HG03565 (cell line): Measurements from ENCODE around the gene FCGBP.
"Not testable (repeated sequence)": the region's sequence is repeated elsewhere in the genome, so short reads cannot be mapped to it uniquely, and the experiment has no call there.

ENCODE experiments used
- ATAC-seq: cut with Tn5 transposase; IDR thresholded peaks from one replicate; pipeline ENCODE4 v1.9.1; 2021; ENCODE audit warnings: mild to moderate bottlenecking, moderate library complexity; ENCODE audit not compliant: unreplicated experiment

FCGBP gene

DNA sequence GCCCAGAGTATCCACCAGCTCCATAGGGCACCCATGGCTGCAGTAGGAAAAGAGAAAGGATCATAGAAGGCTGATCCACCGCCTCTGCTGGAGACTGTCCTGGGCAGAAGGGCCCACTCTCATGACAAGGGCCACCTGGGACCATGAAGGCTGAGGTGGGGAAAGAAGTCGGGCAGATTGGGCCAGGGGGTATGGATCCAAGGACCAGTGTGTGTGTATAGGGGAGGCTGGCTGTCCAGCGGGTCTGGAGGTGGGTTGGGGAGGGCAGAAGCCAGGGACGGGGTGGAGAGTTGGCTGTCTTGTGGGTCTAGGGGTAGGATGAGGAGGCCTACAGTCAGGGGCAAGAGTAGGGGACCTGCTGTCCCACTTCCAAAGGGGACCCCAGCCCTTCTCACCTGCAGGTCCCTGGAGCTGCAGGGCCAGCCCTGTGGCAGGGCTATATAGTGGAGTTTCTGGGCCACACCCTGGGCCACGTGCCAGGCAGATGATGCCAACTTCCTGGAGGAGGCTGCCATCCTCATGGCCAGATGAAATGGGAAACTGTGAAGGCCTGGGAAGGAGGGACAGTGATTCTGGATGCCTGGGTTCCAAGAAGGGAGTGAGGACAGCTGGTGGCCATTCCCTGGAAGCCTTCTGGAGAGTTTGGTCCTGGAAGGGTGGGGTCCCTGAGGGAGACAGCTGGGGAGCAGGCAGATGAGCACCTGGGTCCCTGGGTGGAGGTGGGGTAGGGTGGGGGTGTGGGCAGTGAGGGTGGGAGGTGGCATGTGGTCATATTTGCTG, at the start of gene FCGBP:
FCGBP (minus strand) TSS at position 51 of the 780 bp plus-strand sequence.
- no peak for ATAC-seq

DNA sequence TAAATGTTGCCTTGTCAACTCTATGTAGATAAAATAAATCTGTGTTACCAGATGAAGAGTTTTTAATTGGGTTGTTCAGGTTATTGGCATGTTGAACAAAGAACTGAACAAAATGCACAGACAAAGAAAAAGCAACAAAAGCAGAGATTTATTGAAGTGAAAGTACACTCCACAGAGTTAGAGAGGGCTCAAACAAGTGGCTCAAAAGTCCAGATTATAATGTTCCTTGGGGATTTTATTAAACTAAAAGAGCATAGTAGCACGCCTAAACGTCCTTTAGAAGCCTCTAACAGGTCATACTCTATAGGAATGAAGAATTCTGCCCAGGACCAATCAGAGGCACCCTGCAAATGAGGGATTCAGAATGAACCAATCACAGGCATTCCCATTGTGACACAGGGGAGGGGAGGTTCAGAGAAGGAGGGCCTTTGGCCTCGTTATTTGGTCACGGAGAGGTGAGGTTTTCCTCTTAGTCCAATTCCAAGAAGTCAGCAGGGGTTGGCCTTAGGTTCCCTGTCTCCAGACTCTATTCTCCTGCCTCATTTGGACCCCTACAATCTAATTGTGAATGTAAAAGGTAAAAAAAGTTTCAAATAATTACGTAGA, 49.4 kb upstream of the FCGBP start:
- no peak for ATAC-seq

DNA sequence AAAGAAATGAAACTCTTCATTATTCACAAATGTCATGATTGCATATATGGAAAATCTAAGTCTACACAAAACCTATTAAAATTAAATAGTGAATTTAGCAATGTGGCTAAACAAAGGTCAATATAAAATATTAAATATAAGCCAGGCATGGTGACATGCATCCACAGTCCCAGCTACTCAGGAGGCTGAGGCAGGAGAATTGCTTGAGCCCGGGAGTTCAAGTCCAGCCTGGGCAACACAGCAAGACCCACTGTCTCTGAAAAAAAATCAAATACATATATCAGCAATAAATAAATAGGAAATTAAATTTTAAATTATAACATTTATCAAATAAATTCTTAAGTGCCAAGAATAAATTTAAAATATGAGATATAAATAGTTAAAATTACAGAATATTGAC, 48.4 kb upstream of the FCGBP start:
- no peak for ATAC-seq

DNA sequence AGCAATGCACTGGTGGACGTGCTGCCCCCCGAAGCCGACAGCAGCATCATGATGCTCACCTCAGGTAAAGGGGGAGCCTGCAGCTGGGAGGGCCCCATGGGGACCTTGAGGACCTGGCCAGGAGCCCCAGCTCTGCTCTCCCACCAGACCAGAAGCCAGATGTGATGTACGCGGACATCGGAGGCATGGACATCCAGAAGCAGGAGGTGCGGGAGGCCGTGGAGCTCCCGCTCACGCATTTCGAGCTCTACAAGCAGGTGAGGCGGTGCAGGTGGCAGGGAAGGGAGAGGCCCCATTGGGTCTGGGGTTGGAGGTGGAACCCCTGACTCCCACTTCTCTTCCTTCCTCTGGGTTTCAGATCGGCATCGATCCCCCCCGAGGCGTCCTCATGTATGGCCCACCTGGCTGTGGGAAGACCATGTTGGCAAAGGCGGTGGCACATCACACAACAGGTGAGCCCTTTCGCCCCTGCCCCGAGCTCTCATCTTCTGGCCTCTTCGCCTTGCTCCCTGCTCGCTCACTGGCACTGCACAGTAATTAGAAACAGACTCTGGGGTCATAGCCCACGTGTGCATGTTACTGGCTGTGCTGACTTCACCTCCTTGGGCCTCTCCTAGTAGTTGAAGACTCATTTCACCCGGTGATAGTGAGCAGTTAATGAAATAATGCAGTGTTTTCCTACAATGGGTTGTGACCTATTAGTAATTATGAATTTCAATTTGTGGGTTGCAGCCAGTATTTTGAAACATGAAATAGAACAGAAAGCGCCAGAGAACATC, 40.1 kb upstream of the FCGBP start:
- no peak for ATAC-seq

DNA sequence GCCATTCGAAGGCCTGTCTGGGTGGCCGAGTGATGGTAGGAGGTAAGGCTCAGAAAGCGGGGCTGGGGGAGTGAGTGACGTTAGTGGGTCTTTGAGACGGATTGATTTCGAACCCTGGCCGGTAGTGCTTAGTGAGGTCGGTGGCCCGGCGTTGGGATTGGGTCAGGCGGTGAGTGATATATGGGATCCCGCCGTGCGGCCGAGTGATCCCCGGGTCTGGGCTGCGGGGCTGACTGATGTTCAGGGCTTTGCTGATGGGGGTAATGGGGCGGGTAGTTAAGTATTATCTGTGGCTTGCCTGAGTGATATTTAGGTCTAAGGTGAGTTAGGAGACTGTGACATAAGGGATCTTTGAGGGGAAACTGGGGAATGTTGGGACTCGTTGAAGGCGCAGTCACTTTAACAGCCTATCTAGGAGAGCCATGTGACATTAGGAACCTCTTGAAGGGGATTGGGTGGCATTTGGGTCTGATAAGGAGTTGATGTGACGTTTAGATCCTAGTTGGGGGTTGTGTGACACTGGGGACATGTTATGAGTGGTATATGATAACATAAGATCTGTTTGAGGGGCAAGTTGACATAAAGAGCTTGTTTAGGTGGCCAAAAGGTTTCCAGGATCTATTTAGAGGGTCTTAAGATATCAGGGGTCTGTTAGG, 37.1 kb upstream of the FCGBP start:
- ATAC-seq = no peak

DNA sequence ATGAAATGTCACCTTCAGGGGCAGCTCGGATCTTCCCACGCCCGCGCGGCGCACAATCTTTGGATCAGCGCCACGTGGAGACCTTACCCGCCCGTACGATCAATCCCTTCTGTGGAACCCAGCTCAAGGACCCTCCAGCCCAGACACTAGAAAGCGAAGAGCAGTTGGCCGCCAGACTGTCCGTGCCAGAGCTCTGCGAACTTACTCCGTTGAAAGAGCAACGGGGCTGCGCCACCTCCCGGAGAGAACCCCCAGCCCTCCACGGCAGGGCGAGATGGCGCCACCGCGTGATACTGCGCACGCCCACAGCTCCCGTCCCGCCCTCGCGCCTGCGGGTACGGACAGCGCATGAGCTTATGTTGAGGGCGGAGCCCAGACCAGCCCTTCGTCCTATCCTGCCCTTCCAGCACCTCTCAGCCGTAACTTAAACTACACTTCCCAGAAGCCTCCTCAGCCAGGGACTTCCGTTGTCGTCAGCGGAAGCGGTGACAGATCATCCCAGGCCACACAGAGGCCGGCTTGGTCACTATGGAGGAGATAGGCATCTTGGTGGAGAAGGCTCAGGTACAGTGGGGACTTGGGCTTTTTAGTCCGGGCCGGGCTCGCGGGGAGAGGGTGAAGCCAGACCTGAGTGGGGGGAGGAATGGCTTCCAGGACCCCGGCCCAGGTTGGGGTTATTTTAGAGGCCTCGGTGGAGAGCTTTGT, 36.4 kb upstream of the FCGBP start, which contains the start of gene PSMC4:
PSMC4 (plus strand) TSS at position 491 of the 705 bp plus-strand sequence; CDS start at position 529, 38 bp downstream.
- ATAC-seq = peak; percentile 95

DNA sequence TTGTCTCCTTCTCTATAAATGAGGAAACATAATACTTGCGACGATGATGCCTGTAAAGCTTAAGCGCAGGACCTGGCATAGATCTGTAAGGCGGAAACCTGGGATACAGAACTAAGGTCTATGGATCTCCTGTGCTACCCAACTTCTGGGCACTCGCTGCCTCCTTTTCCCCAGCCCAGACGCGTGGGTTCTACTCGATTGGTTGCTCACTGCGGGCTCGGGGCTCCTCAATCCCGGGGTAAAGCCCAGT, 35.9 kb upstream of the FCGBP start:
- no peak for ATAC-seq

DNA sequence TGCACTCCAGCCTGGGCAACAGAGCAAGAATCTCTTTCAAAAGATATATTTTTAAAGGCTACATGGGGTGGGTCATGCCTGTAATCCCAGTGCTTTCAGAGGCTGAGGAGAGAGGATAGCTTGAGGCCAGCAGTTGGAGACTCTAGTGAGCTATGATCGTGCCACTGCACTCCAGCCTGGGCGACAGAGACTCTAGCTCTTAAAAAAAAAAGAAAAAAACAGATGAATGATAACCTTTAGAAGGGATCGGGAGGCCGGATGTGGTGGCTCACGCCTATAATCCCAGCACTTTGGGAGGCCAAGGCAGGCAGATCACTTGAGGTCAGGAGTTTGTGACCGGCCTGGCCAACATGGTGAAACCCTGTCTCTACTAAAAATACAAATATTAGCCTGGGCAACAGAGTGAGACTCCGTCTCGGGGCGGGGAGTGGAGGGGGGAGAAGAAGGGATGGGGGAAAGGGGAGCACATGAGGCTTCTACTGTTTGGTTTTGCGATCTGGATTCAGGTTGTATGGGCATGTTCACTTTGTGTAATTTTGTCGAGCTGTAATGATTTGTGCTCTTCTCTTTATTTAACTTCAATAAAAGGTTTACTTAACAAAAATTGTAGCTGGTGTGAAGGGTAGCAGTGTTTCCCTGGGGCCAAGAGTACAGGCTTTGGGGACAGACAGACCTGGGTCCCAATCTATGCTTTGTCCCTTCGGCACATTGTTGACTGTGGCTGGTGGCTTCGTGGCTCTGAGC, 35.4 kb upstream of the FCGBP start:
- no peak for ATAC-seq

DNA sequence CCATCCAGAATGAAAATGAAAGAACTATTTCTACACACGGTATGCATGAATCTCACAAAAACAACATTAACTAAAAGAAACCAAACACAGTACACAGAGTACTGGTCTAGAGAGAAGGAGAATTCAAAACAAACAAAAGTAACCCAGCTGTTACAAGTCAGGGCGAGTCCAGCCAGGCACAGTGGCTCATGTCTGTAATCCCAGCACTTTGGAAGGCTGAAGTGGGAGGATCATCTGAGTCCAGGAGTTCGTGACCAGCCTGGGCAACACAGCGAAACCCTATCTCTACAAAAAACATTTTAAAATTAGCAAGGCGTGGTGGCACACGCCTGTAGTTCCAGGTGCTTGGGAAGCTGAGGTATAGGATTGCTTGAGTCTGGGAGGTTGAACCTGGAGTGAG, 34.8 kb upstream of the FCGBP start:
- no peak for ATAC-seq

DNA sequence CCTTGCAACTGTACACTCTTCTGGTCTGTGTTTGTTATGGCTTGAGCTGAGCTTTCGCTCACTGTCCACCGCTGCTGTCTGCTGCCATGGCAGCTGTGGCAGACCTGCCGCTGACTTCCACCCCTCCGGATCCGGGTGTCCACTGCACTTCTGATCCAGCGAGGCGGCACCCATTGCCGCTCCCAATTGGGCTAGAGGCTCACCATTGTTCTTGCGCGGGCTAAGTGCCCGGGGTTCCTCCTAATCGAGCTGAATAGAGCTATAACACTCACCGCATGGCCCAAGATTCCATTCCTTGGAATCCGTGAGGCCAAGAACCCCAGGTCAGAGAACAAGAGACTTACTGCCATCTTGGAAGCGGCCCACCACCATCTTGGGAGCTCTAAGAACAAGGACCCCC, 34.4 kb upstream of the FCGBP start:
- ATAC-seq = no peak

DNA sequence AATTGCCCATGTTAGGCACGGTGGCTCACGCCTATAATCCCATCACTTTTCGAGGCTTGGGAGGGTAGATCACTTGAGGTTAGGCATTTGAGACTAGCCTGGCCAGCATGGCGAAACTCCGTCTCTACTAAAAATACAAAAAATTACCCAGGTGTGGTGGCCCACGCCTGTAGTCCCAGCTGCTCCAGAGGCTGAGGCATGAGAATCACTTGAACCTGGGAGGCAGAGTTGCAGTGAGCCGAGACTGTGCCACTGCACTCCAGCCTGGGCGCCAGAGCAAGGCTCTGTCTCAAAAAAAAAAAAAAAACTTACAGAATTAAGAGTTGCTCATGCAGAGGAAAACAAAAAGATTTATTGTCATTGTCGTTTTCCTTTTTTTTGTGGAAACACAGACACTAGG, 33.1 kb upstream of the FCGBP start:
- no peak for ATAC-seq

DNA sequence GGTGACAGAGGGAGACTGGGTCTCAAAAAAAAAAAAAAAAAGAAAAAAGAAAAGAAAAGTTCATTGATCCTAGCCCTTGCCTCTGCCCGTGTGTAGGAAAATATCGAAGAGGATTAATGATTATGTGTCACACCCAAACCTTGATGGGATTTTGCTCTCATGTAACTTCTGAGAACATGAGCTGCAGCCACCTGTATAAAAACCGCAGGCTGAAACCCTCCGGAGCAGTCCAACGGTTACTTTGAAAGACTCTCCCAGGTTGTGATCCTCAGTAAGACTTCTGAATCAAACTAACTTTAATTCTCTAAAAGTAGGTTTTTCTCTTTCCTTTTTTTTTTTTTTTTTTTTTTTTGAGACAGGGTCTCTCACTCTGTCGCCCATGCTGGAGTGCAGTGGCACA, 32.2 kb upstream of the FCGBP start:
- no peak for ATAC-seq

DNA sequence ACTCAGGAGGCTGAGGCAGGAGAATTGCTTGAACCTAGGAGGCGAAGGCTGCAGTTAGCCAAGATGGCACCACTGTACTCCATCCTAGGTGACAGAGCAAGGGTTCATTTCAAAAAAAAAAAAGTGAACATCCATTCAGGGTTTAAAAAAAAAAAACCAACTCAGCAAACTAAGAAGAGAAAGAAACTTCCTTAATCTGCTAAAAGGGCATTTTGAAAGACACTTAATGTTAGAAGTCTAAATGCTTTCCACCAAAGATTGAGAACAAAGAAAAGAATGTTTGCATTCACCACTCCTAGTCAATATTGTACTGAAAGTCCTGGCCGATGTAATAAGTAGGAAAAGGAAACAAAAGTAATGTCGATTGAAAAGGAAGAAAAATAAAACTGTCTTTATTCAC, 29.5 kb upstream of the FCGBP start:
- no peak for ATAC-seq

DNA sequence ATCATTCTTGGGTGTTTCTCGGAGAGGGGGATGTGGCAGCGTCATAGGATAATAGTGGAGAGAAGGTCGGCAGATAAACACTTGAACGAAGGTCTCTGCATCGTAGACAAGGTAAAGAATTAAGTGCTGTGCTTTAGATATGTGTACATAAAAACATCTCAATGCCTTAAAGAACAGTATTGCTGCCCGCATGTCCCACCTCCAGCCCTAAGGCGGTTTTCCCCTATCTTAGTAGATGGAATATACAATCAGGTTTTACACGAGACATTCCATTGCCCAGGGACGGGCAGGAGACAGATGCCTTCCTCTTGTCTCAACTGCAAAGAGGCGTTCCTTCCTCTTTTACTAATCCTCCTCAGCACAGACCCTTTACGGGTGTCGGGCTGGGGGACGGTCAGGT, 25.0 kb upstream of the FCGBP start:
- ATAC-seq = not testable (repeated sequence)

DNA sequence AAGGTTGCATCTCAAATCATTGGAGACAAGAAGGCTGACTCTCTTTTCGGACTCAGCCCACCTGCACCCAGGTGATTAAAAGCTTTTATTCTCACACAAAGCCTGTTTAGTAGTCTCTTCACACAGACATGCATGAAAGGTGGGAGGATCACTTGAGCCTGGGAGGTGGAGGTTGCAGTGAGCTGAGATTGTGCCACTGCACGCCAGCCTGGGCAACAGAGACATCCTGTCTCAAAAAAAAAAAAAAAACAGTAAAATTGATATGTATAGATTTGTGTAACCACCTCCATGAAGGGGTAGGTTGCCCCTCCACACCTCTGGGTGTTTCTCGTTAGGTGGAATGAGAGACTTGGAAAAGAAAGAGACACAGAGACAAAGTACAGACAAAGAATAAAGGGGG, 24.5 kb upstream of the FCGBP start:
- not testable (repeated sequence) for ATAC-seq

DNA sequence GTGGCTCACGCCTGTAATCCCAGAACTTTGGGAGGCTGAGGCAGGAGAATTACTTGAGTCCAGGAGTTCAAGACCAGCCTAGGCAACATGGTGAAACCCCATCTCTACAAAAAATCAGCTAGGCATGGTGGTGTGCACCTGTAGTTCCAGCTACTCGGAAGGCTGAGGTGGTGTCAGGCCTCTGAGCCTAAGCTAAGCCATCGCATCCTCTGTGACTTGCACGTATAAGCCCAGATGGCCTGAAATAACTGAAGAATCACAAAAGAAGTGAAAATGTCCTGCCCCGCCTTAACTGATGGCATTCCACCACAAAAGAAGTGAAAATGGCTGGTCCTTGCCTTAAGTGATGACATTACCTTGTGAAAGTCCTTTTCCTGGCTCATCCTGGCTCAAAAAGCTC, 23.5 kb upstream of the FCGBP start:
- not testable (repeated sequence) for ATAC-seq

DNA sequence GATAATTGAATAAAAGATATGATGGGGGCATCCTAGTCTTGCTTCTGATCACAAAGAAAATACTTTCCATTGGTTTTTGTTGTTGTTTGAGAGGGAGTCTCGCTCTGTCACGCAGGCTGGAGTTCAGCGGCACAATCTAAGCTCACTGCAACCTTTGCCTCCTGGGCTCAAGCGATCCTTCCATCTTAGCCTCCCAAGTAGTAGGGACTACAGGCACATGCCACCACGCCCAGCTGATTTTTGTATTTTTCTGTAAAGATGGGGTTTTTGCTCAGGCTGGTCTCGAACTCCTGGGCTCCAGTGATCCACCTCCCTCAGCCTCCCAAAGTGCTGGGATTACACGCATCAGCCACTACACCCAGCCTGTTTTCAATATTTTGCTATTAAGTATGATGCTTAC, 19.5 kb upstream of the FCGBP start:
- ATAC-seq = no peak

DNA sequence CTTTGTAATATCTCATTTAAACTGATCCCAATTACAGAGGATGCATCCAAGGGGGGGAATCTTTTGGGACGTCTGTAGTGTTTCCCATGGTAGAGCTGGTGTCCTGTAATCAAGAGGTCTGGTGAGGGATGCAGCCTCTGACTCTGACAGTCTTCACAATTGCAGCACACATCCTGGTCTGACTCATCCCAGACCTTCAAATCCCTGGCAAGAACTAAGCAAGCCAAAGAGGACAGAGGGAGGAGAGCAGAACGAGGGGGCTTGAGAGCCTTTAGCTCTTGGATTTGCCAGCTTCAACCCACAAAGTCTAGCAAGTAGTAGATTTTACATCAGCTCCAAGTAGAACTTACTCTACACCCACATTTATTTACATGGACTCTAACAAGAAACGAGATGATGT, 17.3 kb upstream of the FCGBP start:
- ATAC-seq = no peak

DNA sequence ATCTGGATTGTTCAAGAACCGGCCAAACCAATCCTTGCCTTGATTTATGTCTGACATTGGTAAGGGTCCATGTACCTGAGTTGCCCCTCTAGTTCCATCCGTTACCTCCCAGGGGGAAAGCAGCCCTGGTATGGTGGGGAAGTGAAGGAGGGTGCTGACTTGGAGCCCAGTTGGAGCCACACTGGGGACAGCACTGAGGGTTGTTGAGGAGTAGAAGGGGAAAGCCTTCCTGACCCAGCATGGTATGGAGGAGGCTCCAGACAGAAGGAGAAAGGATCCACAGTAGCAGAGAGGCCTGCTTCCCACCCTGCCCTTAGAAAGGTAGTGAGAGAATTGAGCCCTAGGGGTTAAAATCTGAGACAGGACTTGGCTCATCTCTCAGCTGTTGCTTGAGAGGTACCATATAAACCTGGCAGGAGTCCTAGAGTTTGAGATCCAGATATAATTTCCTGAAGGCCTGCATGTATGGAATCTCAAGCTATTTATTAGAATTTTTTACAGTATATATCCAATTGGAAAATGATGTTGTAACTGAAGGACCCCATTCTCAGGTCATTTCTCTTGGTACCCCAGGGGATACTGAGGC, 16.7 kb upstream of the FCGBP start:
- no peak for ATAC-seq
